HG03442 (cell line): ENCODE results near the gene DYTN.

Source experiments
- ATAC-seq: cut with Tn5 transposase; IDR thresholded peaks from one replicate; pipeline ENCODE4 v1.9.1; 2021; ENCODE audit warnings: mild to moderate bottlenecking, moderate library complexity; ENCODE audit not compliant: unreplicated experiment

The DYTN gene

DNA sequence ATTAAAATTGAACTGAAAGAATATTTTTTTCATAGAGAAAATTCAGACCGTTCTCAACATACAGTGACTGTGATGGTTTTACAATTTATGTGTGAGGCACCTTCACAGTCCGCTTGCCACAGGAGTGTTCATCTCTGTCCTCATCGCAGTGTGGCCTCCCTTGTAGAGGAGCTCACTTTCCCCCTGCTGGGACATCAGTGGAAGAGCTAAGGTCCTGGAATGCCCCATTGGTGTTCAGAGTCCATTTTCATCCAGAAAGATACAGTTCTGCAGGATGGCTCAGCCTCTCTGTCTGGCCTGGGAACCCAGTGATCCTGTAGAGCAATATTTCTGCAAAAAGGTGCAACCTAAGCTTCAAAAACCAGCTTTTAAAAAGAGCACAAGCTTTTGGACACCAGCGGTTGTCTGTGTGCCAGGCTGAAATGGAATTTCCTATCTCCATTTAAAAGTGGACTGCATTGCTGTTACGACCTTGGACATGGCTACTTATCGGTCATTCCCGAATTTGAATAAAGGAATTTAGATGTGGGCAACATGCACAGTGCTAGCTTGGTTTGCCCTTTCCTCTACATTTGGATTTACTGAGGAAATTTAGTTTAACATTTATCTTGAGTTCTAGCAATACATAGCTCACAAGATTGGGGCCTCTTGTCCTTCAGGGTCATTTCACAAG lies 102.6 kb downstream of the DYTN start:
- ATAC-seq = no peak

DNA sequence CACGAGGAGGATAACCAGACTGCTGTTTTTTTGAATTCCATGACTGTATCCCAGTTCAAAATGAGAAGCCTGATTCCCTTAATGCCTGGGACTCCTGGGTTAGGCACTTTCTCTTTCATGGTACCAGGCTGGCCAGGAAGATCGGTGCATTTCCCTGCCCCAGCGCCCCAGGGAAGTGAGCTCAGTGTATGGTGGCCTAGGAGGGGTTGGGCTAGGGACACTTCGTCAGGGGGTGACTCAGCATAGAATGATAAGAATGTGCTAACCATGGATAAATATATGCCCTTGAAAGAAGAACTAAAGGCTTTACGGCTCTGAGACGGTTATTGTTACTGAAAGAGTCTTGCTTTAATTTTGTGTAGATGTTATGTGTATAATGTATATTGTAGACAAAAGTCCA lies 103.4 kb downstream of the DYTN start:
- ATAC-seq = no peak

GRCh38 chr2:206611736-206612135 lies 106.5 kb downstream of the DYTN start:
- ATAC-seq = no peak

- no peak for ATAC-seq
Measured at GRCh38 chr2:206611191-206611590, 107.0 kb downstream of the DYTN start.

- no peak for ATAC-seq
Measured at GRCh38 chr2:206610451-206610850, 107.7 kb downstream of the DYTN start.

DNA sequence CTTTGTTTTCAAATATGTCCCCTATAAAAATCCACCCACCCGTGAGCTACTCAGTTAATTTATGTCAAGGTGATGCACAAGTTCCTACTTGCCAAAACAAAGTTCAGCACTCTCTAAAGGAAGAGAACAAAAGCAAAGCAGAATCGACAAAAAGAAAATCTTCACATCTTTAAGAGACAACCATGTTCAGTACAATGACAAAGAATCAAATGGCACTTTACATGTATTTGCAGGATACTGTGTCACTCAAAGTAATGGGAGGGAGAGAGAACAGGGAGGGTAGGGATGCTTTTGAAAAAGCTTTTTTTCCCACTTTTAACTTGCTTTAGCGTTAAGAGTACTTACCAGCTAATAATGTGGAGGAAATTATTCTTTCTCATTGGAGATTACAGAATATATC lies 115.0 kb downstream of the DYTN start:
- ATAC-seq = no peak
